ENCODE results near the gene SLX4IP. TPM values are rescaled to one million over a fixed set of nuclear protein-coding genes. Genes with fewer than 3 reads are reported as not detected.

SLX4IP gene
- total RNA-seq, 2 donors from 2014 or later, result 7.0 to 8.2 TPM

DNA sequence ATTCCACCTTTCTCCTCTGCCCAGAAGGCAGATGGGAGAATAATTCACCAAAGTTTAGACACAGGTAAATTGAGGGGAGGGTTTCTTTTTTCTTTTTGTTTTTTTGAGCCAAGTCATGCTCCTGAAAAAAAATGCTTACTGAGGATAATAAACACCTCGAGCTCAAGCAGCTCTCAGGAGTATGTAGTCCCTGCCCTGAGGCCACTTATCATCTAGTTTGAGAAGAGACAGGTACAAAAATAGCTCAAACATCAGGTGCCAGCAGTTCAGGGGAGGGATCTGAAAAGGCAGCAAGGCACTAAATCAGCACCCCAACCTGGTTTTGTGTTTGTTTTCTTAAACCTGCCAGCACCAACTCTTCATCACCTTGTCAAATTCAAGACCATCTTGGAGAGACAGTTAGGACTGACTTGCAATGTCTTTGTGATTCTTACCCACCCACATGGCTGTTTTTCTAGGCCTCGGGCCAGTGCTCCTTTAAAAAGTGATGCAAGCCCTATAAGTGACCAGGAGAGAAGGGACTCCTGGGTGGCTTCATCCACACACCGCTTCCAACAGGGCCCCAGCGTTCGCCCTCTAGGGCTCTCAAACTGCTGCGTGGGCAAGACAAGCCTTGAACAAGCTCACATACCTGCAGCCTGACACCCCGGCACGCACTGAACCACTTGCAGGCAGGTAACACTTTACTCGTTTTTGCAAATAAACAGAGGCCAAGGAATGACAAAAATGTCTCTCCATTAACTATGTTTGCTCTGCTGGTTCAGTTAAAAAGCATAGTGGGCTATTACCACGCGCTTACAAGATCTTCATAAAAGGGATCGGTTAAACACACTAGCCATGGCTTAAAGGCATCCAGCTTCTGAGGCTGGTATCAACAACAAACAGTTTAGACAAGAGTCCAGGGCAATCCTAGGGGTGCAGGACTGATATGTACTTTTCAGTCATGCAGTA is 224.8 kb downstream of the SLX4IP start:
- H3K36me3 ChIP-seq, result no peaks in the 10 kb centered on the region

GRCh38 chr20:10660661-10661060 is 225.6 kb downstream of the SLX4IP start:
- Histone ChIP-seq H3K4me3 (no peak overlapping the region), H3K36me3 (no peaks in the 10 kb centered on the region), H3K9me3 (no peaks in the 10 kb centered on the region), H3K27me3 (replicated peaks; ENCODE audit: insufficient read depth) (no peaks in the 10 kb centered on the region), H3K4me1 (replicated peaks) (peaks cover 35% of the 10 kb centered on the region), H3K27ac (peak overlapping the region; percentile 52 to 68)
- 41% methylated on average over 11 of the region's 11 CpGs for WGBS
- intact Hi-C loops (cut with DNase I), result no loop called here
- no peak for DNase-seq (ENCODE audit: low spot score)
- TF ChIP-seq POLR2A (IDR thresholded peaks at IDR 0.05), result no peak
- no peak for TF ChIP-seq CTCF (IDR thresholded peaks at IDR 0.05)
- TF ChIP-seq POLR2AphosphoS5 (IDR thresholded peaks at IDR 0.05), result no peak

More for the DNA sequence above, 224.8 kb downstream of the SLX4IP start:
- H3K27me3 ChIP-seq (replicated peaks; ENCODE audit: insufficient read depth), result no peaks in the 10 kb centered on the region
- 20% methylated on average over 12 of the region's 12 CpGs for WGBS
- H3K4me3 ChIP-seq, result no peak overlapping the region
- TF ChIP-seq POLR2A (IDR thresholded peaks at IDR 0.05), result no peak
- no peak for TF ChIP-seq POLR2AphosphoS5 (IDR thresholded peaks at IDR 0.05)
- no peak for TF ChIP-seq CTCF (IDR thresholded peaks at IDR 0.05)
- H3K4me1 ChIP-seq (replicated peaks), result peaks cover 32% of the 10 kb centered on the region
- intact Hi-C loops (cut with DNase I), result loop anchor here (5.0 kb wide), 1 partner anchor 63 kb away; no protein-coding TSS in a partner anchor
- DNase-seq (ENCODE audit: low spot score), result no peak
- H3K9me3 ChIP-seq, result no peaks in the 10 kb centered on the region
- peak overlapping the region; percentile 52 to 68 for H3K27ac ChIP-seq

DNA sequence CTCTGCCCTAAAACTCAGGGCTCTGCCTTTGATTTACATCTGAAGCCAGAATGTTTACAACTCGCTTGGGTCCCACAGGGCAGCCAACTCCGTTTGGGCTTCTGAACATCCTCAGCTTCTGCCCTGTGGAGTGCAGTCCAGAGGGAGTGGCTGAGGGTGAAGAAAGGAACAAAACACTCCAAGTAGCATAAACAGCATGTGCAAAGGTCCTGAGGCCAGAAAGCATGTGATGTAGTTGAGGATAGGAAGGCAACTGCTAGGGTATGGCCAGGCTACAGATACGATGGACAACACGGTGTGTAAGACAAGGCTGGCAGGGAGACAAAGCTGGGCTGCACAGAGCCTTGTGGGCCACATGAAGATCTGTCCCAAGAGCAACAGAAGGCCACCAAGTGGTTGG is 226.2 kb downstream of the SLX4IP start:
- DNase-seq (ENCODE audit: low spot score), result no peak
- intact Hi-C loops (cut with DNase I), result no loop called here
- TF ChIP-seq CTCF (IDR thresholded peaks at IDR 0.05), result no peak
- TF ChIP-seq POLR2A (IDR thresholded peaks at IDR 0.05), result no peak
- Histone ChIP-seq H3K9me3 (no peaks in the 10 kb centered on the region), H3K36me3 (no peaks in the 10 kb centered on the region), H3K4me3 (no peak overlapping the region), H3K27me3 (replicated peaks; ENCODE audit: insufficient read depth) (no peaks in the 10 kb centered on the region), H3K27ac (peak overlapping the region; percentile 52 to 68), H3K4me1 (replicated peaks) (peaks cover 37% of the 10 kb centered on the region)
- WGBS, result 57% methylated on average over 4 of the region's 4 CpGs

- no peak overlapping the region for H3K4me3 ChIP-seq
- 53% methylated on average over 5 of the region's 5 CpGs for WGBS
- H3K9me3 ChIP-seq, result no peaks in the 10 kb centered on the region
- no peak for TF ChIP-seq CTCF (IDR thresholded peaks at IDR 0.05)
- TF ChIP-seq POLR2AphosphoS5 (IDR thresholded peaks at IDR 0.05), result no peak
- no peak for DNase-seq (ENCODE audit: low spot score)
- peaks cover 42% of the 10 kb centered on the region for H3K4me1 ChIP-seq (replicated peaks)
- peak overlapping the region; percentile 52 to 68 for H3K27ac ChIP-seq
- H3K36me3 ChIP-seq, result no peaks in the 10 kb centered on the region
- H3K27me3 ChIP-seq (replicated peaks; ENCODE audit: insufficient read depth), result no peaks in the 10 kb centered on the region
- intact Hi-C loops (cut with DNase I), result no loop called here
Observed at GRCh38 chr20:10662151-10662550, 227.0 kb downstream of the SLX4IP start.

Data from prostate gland (tissue), 2 donors.